ENCODE measurements around the gene MIGA1.
"Not testable (repeated sequence)": the region's sequence is repeated elsewhere in the genome, so short reads cannot be mapped to it uniquely, and the experiment has no call there.

Gene MIGA1

GRCh38 chr1:77858725-77859124 is 79.3 kb downstream of the MIGA1 start:
- DNase-seq, result no peak

- no peak for DNase-seq
Observed at GRCh38 chr1:77859248-77859647, 79.8 kb downstream of the MIGA1 start.

GRCh38 chr1:77866296-77866695 is 86.8 kb downstream of the MIGA1 start:
- no peak for DNase-seq

DNA sequence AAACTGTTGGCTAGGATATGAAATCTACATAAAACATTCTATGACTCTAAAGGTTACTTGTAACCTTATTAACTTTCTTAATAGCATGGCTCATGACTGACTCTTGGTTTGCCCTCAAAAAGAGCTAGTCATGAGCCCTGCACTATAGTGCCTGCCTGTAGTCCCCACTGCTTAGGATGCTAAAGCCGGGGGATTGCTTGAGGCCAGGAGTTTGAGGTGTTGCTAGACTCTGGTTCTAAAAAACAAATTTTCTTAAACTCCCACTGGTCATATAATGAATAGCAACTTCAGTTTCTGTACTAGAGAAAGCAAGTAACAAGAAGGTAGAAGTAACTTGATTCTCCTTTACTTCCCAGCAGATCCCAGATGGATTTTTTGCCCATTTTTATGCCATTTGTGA is 93.2 kb downstream of the MIGA1 start:
- DNase-seq, result no peak

DNA sequence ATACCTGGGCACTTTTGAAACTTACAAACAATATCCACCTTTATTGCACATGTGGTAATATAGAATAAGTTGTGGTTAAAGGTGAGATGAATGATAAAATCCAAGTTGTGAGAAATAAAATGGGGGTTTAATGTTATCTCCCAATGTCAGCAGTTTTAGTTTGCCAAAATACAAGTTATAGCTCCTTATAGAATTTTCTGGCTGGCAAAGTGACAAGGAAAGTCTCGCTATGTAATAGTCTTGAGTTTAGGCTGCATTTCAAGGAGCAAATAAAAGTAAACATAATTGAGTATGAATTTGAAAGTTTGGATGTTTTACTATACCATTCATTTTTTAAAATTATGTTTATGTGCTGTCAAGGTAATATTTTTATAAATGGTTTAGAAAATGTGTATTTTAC is 94.0 kb downstream of the MIGA1 start:
- no peak for DNase-seq

GRCh38 chr1:77874804-77875445 is 95.5 kb downstream of the MIGA1 start:
- DNase-seq, result no peak

DNA sequence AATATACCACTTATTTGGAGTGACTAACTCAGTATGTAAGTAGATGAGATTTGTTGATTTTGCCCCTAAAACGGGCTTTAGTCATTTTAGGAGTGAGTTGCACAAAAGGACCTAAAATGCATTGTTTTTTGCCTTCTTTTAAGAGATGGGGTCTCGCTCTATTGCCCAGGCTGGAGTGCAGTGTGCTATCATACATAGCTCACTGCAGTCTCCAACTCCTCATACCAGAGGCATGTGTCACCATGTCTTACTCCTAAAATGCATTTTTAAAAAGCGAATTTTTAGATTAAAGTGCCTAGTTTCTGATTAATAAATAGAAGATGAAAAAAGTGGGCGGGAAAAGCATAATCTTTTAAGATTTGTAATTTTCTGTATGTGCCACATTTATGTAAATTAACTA is 97.4 kb downstream of the MIGA1 start:
- DNase-seq, result no peak

DNA sequence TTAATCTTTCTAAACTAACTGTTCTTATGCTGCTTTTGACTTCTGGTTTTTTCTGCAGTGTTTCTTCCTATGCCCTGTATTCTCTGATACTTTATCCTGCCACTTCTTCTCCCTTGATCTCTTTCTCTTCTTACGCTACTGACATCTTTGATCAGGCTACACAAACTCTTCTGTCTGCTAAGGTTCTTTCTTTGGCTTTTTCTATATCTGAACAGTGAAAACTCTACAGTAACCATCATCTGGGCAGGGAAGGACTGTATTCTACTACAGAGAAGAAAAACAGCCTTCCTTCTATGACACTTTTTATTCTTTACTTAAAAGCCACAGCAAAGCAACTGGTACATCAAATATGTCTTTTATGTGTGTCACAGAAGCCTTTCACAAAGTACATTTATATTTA is 101.6 kb downstream of the MIGA1 start:
- no peak for DNase-seq

GRCh38 chr1:77882411-77882810 is 103.0 kb downstream of the MIGA1 start:
- DNase-seq, result no peak

DNA sequence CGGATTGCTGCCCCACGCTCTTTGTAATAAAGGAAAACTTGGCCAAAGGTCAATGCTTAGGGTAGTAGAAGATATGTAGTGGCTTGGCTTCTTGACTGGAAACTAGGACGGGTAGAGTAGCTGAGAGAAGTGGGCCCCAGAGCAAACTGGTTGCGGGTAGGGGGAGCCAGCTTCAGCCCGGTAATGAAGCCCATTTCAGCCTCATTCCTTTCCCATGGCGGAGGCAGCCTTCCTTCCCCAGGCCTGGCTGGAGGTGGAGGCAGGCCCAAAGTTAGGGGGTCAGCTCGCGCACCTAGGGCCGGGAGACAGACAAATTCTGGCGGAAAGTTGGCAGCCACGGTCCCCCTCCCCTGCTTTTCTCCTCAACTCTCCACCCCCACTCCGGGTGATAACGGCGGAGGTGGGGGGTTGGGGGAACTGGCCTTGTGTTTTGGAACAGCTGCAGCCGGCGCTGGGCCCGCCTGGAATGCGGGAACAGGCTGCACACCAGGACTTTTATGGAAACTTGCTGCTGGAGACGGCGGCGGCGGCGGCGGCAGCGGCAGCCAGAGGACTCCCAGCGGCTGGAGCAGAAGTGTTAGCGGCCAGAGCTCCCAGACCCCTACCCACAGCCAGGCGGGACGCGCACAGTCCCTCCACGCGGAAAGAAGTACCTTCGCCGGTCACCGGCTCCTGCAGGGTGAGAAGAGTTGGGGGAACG is 108.8 kb downstream of the MIGA1 start, which contains the start of gene NEXN:
NEXN (plus strand) TSS at position 544 of the 700 bp plus-strand sequence. CDS start 27,483 bp downstream, outside the sequence.
- no peak for DNase-seq

DNA sequence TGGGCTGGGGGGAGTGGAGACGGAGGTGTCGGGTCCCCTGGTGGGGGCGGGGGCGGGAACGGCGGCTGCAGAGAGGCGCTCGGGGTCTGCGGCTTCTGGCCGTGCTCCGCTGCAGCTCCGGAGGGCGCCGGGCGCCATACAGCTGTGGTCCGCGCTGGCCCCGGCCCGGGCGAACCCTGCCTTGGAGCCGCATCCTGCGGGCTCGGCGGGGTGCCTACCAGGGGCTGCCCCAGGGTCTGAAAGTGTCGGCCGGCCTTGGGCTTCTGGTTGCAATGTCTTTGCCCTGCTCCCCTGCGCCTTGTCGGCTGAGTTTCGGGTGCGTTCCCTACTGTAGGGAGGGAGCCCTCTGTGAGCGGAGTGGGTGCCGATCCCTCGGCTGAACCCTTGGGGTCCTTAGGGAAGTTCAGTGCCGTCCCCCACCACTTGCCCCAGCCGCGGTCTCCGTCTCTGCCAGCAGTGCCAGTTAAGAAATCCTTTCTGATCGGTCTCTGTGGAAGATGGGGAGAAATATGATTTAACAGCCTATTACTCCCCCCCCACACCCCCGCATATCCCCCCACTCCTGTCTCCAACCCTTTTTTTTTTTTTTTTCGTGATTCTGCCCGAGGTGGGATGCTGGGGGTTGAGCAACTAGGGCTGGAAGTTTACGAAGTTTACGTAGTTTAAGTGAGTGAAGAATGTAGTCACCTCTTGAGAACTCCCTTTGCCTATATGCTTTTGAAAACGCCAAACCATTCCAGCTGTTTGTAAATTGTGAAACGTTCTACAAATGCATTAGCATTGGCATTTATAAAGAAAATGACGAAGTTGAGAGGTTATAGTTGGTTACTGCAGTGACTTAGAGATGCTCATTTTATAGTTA is 109.6 kb downstream of the MIGA1 start:
- DNase-seq, result no peak

DNA sequence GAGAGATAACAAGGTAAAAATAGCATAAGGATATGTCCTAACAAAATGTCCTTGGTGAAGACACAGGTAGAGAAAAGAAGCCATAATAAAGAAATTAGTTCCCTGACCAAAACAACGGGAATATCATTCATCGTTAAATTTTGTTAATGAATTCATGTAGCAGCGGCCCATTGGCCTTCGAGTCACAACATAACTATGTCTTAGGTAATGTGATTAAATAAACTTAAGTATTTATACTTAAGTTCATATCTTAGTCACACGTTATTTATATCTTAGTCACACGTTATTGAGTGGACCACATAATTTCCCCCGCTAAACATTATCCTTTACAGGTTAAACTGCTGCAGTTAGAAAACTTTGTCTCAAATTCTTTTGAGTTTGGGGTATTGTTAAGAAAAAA is 110.2 kb downstream of the MIGA1 start:
- DNase-seq, result no peak

DNA sequence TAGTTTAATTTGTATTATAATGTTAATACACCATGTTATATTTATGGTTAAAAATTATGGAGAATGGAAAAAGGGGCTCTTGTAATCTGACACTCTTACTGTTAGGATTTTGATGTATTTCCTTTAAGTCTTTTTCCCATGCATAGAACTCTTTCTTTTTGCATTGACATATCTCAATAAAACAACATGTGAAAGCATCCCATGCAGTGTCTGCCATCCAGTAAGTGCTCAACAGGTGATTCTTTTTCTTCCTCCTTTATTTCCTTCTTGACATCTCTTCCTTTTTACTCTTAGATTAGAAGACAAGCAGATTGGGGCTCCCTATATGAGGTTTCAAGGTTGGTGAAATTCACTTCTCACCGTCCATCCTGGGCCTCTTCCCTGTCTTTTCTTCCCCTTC is 111.8 kb downstream of the MIGA1 start:
- DNase-seq, result no peak

- no peak for DNase-seq
Observed at GRCh38 chr1:77899647-77900320, 120.3 kb downstream of the MIGA1 start.

GRCh38 chr1:77900687-77901293 is 121.3 kb downstream of the MIGA1 start:
- DNase-seq, result peak; percentile 20

DNA sequence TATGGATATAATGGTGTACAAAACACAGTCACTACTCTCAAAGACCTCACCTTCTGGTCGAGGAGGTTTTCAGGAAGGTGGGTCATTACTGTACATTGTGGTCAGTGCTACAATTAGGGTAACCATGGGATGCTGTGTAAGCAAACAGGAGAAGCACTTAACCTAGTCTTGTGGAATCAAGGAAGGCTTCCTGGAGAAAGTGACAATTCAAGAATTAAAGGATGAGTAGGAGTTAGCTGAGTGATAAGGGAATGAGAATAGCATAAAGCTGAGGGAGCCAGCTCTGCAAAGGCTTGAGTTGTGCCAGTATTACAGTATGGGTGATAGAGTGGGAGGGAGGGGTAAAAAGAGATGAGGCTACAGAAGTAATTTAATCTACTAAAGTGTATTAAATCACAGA is 126.2 kb downstream of the MIGA1 start:
- no peak for DNase-seq

- DNase-seq, result no peak
Observed at GRCh38 chr1:77906019-77906545, 126.6 kb downstream of the MIGA1 start.

- no peak for DNase-seq
Observed at GRCh38 chr1:77906624-77907023, 127.2 kb downstream of the MIGA1 start.

DNA sequence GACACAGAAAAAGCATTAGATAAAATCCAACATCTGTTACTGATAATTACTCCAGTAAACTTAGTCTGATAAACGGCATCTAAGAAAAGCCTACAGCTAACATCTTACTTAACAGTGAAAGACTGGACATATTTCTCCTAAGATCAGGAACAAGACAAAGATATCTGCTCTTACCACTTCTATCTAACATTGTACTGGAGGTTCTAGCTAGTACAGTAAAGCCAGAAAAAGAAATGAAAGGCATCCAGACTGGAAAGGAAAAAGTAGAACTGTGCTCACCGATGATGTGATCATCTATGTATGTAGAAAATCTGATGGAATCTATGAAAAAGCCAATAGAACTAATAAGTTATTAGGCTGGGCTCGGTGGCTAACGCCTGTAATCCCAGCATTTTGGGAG is 130.7 kb downstream of the MIGA1 start:
- DNase-seq, result no peak

DNA sequence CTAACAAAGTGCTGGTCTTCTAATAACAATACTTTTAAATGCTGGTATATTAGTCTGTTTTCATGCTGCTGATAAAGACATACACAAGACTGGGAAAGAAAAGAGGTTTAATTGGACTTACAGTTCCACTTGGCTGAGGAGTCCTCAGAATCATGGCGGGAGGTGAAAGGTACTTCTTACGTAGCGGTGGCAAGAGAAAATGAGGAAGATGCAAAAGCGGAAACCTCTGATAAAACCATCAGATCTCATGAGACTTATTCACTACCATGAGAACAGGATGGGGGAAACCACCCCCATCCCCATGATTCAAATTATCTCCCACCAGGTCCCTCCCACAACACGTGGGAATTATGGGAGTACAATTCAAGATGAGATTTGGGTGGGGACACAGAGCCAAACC is 139.5 kb downstream of the MIGA1 start:
- DNase-seq, result not testable (repeated sequence)

GRCh38 chr1:77925518-77925917 is 146.1 kb downstream of the MIGA1 start:
- DNase-seq, result no peak

DNA sequence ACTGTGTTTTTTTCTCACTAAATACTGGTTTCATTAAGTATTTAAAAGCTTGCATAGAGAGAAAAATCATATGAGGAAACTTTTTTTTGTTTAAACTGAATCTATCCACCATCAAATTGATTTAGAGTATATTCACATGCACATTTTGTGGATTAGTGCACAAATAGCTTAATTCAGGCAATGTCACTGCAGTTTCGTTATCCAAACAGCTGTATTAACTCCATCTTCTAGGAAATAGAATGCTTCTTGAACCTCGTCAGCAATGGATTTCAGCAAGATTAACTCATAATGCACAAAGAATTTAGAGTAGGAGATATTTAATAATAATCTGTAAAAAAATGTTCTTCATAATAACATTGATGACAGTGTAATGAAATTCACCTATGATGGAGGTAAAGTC is 146.5 kb downstream of the MIGA1 start:
- no peak for DNase-seq

Measured in GDM1 (cell line).